Effector memory CD4-positive, alpha-beta T cell (primary cell): Measurements from ENCODE around the gene SSTR5.

Source experiments
- DNase-seq, 3 donors: peaks; one replicate each; pipeline ENCODE4 v3.0.0-alpha.2; 2020
- H3K27ac ChIP-seq: 2 replicates; pipeline ENCODE4 v1.7.0; 2013; ENCODE audit warnings: mild to moderate bottlenecking, low read length, moderate library complexity; ENCODE audit not compliant: insufficient read depth, poor library complexity, severe bottlenecking
- H3K27me3 ChIP-seq: replicated peaks from 2 replicates; pipeline ENCODE4 v1.7.0; 2013; ENCODE audit warnings: mild to moderate bottlenecking, low read length; ENCODE audit not compliant: insufficient read depth, control insufficient read depth, poor library complexity, severe bottlenecking
- H3K36me3 ChIP-seq: 2 replicates; pipeline ENCODE4 v1.7.0; 2013; ENCODE audit warnings: mild to moderate bottlenecking, low read length, moderate library complexity; ENCODE audit not compliant: control insufficient read depth, insufficient read depth
- H3K4me1 ChIP-seq: 2 replicates; pipeline ENCODE4 v1.7.0; 2013; ENCODE audit warnings: low read length, mild to moderate bottlenecking; ENCODE audit not compliant: control insufficient read depth, insufficient read depth, poor library complexity, severe bottlenecking
- H3K4me3 ChIP-seq: 2 replicates; pipeline ENCODE4 v1.7.0; 2013; ENCODE audit warnings: low read length, low read depth, mild to moderate bottlenecking; ENCODE audit not compliant: insufficient read depth, poor library complexity, severe bottlenecking
- H3K9me3 ChIP-seq: 2 replicates; pipeline ENCODE4 v1.7.0; 2013; ENCODE audit warnings: mild to moderate bottlenecking, low read length, moderate library complexity; ENCODE audit not compliant: control insufficient read depth

SSTR5 gene

DNA sequence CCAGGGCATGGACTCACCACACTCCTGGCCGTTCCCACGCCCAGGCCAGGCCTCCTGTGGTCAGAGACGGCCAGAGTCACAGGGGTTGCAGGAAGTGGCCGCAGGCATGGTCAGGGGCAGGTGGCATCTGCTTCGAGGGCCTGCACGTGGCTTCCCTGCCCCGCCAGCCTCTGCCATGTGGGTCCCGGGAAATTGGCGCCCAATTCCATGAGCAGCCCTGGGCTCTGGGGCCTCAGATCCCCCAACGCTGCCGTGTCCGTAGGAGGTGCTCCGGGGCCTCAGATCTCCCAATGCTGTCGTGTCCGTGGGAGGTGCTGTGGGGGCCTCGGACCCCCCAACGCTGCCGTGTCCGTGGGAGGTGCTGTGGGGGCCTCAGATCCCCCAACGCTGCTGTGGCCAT lies 9.7 kb upstream of the SSTR5 start:
- Histone ChIP-seq H3K27me3 (peaks cover 19% of the 10 kb centered on the region), H3K36me3 (no peaks in the 10 kb centered on the region), H3K9me3 (no peaks in the 10 kb centered on the region), H3K4me1 (no peaks in the 10 kb centered on the region), H3K27ac (no peak overlapping the region), H3K4me3 (no peak overlapping the region)
- DNase-seq: no peak

DNA sequence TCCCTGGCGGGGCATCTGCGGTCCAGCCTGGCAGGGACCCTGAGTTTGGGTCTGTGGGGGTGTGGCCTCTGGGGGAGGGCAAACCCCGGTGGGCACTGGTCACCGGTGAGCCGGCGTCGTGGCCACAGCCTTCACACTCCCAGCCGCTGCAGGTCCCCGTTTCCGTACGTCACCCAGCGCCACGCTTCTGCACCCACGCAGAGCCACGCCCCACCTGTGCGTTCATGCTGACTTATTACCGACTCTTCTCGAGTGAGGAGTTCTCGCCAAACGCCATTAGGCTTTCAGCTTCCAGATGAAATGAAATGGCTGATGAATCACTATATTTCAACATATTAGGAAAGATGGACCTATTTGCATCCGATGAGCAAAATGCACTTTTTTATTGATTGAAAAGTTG lies 8.8 kb upstream of the SSTR5 start:
- no peaks in the 10 kb centered on the region for H3K36me3 ChIP-seq
- DNase-seq: no peak
- H3K4me1 ChIP-seq: no peaks in the 10 kb centered on the region
- H3K27me3 ChIP-seq: peaks cover 19% of the 10 kb centered on the region
- H3K27ac ChIP-seq: no peak overlapping the region
- no peak overlapping the region for H3K4me3 ChIP-seq
- H3K9me3 ChIP-seq: no peaks in the 10 kb centered on the region

DNA sequence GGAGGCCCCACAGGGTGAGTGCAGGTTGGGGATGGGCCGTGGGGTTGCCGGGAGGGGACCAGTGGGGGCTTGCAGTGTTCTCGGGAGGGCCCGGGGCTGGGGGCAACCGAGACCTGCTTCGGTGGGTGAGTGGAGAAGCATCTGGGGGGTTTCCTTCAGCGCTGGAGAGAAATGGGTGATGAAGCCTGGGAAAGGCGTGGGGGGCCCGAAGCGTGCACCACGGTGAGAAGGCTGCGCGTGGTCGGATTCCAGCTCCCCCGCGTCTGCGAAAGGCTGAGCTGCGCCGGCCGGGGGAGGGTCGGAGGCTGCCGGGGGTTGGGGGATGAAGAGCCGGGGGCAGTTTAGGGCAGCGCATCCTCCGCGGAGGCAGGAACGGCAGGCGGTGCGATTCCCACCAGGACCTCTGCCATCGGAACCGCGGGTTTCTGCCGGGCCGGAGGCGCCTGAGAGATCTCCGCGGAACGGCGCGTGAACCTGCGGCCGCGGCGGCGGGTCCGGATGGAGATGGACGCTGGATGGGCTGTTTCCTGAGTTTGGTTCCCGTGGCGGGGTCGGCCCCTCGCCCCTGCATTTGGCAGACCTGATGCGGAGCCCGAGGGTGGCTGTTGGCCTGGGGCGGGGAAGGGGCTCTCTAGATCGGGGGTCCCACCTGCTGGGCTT lies 6.9 kb upstream of the SSTR5 start:
- no peaks in the 10 kb centered on the region for H3K4me1 ChIP-seq
- no peak overlapping the region for H3K27ac ChIP-seq
- no peaks in the 10 kb centered on the region for H3K9me3 ChIP-seq
- DNase-seq: no peak
- H3K4me3 ChIP-seq: no peak overlapping the region
- H3K36me3 ChIP-seq: no peaks in the 10 kb centered on the region
- H3K27me3 ChIP-seq: peaks cover 19% of the 10 kb centered on the region

DNA sequence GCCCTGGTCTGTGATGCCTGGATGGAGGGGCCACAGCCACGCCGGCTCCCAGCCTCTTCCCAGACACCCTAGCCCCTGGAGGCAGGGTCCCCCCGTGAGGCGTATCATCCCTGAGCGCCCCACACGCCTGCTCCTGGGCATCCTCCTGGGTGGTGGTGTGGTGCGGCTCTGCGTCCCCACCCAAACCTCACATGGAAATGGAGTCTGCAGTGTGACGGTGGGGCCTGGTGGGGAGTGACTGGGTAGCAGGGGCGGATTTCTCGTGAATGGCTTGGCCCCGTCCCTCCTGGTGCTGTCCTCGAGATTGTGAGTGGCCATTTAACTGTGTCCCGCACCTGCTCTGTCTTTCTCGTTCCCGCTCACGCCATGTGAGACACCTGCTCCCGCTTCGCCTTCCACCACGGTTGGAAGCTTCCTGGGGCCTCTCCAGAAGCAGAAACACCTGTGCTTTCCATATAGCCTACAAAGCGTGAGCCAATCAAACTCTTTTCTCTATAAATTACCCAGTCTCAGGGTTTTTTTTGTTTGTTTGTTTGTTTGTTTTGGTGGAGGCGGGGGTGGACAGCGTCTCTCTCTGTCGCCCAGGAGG lies 5.9 kb upstream of the SSTR5 start:
- DNase-seq: no peak
- Histone ChIP-seq H3K36me3 (no peaks in the 10 kb centered on the region), H3K27ac (no peak overlapping the region), H3K4me3 (no peak overlapping the region), H3K27me3 (peaks cover 22% of the 10 kb centered on the region), H3K4me1 (no peaks in the 10 kb centered on the region), H3K9me3 (no peaks in the 10 kb centered on the region)

DNA sequence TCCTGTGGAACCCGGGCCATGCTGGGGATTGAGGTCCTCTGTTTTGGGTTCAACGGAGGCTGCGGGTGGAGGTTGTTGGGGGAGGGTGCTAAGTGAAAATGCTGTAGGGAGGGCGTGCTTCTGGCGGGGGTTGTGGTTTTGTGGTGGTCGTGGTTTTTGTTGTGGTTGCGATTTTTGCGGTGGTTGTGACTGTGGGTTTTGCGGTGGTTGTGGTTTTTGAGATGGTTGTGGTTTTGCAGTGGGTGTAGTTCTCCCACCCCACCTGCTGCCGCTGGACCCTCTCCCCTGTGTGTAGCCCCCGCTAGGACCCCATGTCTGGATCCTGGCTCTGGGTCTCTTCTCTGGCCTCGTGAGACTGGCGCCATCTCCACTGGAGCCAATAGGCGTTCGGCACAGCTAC lies 4.9 kb upstream of the SSTR5 start:
- no peaks in the 10 kb centered on the region for H3K4me1 ChIP-seq
- H3K9me3 ChIP-seq: no peaks in the 10 kb centered on the region
- H3K36me3 ChIP-seq: no peaks in the 10 kb centered on the region
- H3K27me3 ChIP-seq: peaks cover 26% of the 10 kb centered on the region
- DNase-seq: no peak
- H3K4me3 ChIP-seq: no peak overlapping the region
- H3K27ac ChIP-seq: no peak overlapping the region

DNA sequence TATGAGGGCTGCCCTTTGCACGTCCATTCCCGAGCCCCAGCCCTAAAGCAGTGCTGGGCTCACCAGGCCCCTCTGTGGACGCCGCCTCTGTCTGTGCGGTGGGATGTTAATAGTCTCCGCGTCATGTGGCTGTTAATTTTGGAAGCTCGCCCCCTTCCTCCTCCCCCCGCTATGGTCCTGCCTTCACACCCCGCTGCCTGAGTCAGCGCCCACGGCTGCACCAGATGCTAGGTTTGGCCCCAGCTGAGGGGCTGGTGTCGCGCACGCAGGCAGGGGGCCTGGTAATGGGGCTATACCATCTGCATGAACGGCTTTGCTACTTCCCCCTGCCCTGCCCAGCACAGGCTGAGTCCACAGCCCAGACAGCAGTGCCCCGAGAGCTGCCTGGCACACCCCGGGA lies 4.1 kb upstream of the SSTR5 start:
- peaks cover 33% of the 10 kb centered on the region for H3K27me3 ChIP-seq

DNA sequence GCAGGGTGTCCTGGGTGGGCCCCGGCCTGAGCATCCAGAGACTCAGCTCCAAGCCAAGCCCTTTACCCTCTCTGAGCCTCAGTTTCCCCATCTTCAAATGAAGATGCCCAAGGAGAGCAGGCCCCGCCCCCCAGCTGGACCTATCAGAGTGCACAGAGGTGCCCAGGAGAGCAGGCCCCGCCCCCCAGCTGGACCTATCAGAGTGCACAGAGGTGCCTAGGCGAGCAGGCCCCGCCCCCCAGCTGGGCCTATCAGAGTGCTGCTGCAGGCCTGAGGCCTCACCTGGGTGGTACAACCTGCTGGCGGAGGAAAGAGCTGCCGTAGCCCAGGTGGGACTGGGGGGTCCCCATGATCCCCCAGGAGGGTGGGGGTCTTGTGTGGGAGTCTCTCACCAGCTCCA lies 3.4 kb upstream of the SSTR5 start:
- Histone ChIP-seq H3K9me3 (no peaks in the 10 kb centered on the region), H3K4me1 (no peaks in the 10 kb centered on the region), H3K27me3 (peaks cover 36% of the 10 kb centered on the region), H3K36me3 (no peaks in the 10 kb centered on the region), H3K4me3 (no peak overlapping the region), H3K27ac (no peak overlapping the region)
- no peak for DNase-seq

More for the DNA sequence above, 4.1 kb upstream of the SSTR5 start:
- Histone ChIP-seq H3K27ac (no peak overlapping the region), H3K4me1 (no peaks in the 10 kb centered on the region), H3K9me3 (no peaks in the 10 kb centered on the region), H3K36me3 (no peaks in the 10 kb centered on the region), H3K4me3 (no peak overlapping the region)
- no peak for DNase-seq

DNA sequence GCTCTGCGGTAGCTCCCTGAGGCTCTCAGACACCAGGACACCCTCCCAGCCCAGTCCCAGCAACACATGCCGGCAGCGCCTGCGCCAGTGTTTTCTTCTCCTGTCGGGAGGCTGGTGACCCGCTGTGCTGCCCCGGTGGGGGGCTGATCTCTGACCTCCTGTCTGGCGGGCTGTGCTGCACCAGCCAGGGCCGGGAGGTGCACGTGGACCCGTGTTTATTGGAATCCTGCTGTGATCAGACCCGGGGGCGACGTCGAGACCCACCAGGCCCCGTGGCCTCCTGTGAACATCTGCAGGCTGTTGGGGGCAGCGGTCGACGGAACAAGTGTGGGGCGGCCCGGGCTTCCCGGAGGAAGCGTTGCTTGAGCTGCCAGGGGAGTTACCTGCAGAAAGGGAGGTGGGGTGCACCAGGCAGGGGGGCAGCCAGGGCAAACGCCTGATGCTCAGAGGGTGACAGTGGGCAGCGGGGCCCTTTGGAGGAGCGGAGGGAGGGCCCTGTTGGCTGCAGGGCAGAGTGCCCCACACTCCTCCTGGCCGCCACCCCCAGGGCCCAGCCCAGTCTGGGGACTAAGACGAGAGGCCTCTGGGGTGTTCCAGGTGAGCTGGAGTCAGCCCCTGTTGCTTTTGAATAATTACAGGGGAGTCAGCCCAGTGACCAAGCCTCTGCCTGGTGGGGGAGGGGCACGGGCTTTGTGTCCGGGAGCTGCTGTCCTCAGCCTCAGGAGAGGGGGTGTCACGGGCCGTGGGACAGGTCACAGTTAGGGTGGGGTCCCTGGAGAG lies 2.3 kb upstream of the SSTR5 start:
- Histone ChIP-seq H3K9me3 (no peaks in the 10 kb centered on the region), H3K36me3 (no peaks in the 10 kb centered on the region), H3K27ac (no peak overlapping the region), H3K4me1 (no peaks in the 10 kb centered on the region), H3K27me3 (peaks cover 34% of the 10 kb centered on the region), H3K4me3 (no peak overlapping the region)
- no peak for DNase-seq

DNA sequence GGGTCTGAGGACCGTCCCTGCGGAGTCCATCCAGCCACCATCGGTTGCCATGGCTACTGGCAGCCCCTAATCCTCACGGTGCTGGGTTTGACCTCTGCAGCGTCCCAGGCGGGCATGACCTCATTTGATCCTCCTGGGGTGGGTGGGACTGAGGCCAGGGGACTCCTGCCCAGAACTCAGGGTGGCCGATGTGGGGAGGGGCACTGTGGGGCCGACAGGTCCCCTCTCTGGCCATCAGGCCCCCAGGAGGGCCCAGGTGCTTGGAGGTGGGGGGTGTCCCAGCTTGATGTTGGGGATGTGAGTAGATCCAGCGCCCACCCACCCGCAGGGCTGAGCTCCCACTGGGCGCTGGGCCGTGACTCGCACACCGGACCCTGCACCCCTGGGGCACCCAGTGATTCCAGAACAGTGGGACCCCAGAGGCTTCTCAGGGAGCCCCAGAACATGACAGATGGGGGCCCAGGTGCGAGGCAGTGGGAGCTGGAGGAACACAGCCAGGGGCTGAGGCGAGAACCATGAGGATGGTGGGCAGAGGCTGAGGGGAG lies 1.6 kb upstream of the SSTR5 start:
- Histone ChIP-seq H3K4me1 (no peaks in the 10 kb centered on the region), H3K36me3 (no peaks in the 10 kb centered on the region), H3K9me3 (no peaks in the 10 kb centered on the region), H3K27ac (no peak overlapping the region), H3K27me3 (peaks cover 31% of the 10 kb centered on the region), H3K4me3 (no peak overlapping the region)
- no peak for DNase-seq
